ENCODE measurements around the gene SLC12A9. TPM values are rescaled to one million over a fixed set of nuclear protein-coding genes. Genes with fewer than 3 reads are reported as not detected.
A peak's percentile ranks its signal among the peaks of the same experiment; 100 is the strongest.

SLC12A9 gene
- total RNA-seq, 2 donors from 2014 or later, result 5.0 to 9.0 TPM

- Histone ChIP-seq H3K4me3 (no peak overlapping the region), H3K4me1 (peaks cover 0 to 36% of the 10 kb centered on the region in 2 donors), H3K27ac (no peak overlapping the region), H3K9me3 (no peaks in the 10 kb centered on the region), H3K27me3 (no peaks in the 10 kb centered on the region), H3K36me3 (peaks cover 47% of the 10 kb centered on the region)
- DNase-seq (ENCODE audit: low spot score), result no peak
- TF ChIP-seq, protein P1, sequence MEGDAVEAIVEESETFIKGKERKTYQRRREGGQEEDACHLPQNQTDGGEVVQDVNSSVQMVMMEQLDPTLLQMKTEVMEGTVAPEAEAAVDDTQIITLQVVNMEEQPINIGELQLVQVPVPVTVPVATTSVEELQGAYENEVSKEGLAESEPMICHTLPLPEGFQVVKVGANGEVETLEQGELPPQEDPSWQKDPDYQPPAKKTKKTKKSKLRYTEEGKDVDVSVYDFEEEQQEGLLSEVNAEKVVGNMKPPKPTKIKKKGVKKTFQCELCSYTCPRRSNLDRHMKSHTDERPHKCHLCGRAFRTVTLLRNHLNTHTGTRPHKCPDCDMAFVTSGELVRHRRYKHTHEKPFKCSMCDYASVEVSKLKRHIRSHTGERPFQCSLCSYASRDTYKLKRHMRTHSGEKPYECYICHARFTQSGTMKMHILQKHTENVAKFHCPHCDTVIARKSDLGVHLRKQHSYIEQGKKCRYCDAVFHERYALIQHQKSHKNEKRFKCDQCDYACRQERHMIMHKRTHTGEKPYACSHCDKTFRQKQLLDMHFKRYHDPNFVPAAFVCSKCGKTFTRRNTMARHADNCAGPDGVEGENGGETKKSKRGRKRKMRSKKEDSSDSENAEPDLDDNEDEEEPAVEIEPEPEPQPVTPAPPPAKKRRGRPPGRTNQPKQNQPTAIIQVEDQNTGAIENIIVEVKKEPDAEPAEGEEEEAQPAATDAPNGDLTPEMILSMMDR (IDR thresholded peaks at IDR 0.05), result no peak
Measured at GRCh38 chr7:100823534-100823933, 29.0 kb upstream of the SLC12A9 start.

- DNase-seq (ENCODE audit: low spot score), result no peak
- Histone ChIP-seq H3K4me1 (peaks cover 0 to 48% of the 10 kb centered on the region in 2 donors), H3K36me3 (peaks cover 42% of the 10 kb centered on the region), H3K9me3 (no peaks in the 10 kb centered on the region), H3K27ac (peak overlapping the region in 1 of 2 donors; percentile 5), H3K27me3 (no peaks in the 10 kb centered on the region), H3K4me3 (peak overlapping the region; percentile 71 to 81)
- TF ChIP-seq, protein P1 (IDR thresholded peaks at IDR 0.05), result no peak
Measured at GRCh38 chr7:100824499-100825214, 27.9 kb upstream of the SLC12A9 start.

- Histone ChIP-seq H3K36me3 (peaks cover 37% of the 10 kb centered on the region), H3K9me3 (no peaks in the 10 kb centered on the region), H3K4me1 (peaks cover 0 to 52% of the 10 kb centered on the region in 2 donors), H3K27me3 (no peaks in the 10 kb centered on the region), H3K27ac (peak overlapping the region; percentile 75 to 82), H3K4me3 (peak overlapping the region; percentile 71 to 81)
- TF ChIP-seq, protein P1 (IDR thresholded peaks at IDR 0.05), result no peak
- DNase-seq (ENCODE audit: low spot score), result no peak
Measured at GRCh38 chr7:100825215-100825671, 27.3 kb upstream of the SLC12A9 start.

GRCh38 chr7:100825751-100826513 is 26.6 kb upstream of the SLC12A9 start:
- Histone ChIP-seq H3K4me1 (peaks cover 0 to 52% of the 10 kb centered on the region in 2 donors), H3K4me3 (peak overlapping the region; percentile 71 to 81), H3K27ac (peak overlapping the region; percentile 75 to 82)

DNA sequence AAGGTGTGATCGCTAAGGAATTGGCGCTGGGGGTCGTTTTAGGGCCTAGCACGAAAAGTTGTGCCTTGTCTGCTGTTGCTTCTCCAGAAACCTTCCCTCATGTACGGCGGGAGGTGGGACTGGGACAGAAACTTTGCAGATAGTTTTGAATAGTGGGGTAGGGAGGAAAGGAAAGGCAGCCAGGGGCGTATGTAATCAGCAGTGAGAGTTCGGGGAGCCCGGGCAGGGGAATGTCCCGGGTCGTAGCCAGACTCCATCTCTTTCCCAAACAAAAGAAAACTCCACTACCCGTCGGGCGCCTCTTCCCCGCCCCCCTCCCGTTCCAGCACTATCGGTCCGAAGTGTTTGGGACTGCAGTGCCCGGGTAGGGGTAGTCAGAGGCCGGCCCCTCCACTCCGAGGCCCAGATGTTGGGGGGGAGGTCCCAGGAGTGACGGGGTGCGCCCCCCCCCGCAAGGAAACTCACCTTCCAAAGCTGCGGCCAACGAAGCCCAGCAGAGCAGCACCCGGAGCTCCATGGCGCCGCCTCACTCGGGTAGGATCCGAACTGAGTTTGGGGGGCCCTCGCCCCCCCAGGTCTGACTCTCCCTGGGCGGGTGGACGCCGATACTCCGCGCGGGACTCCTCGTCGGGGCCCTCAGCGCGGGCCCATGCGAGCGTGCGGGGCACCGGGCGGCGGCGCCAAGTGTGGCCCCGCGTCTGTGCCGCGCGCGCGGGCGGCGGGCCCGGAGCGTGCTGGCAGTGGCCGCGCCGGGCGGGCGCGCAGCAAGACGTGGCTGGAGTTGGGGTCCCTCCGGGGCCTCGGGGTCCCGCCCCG is 25.8 kb upstream of the SLC12A9 start:
- Histone ChIP-seq H3K9me3 (no peaks in the 10 kb centered on the region), H3K4me1 (peaks cover 0 to 52% of the 10 kb centered on the region in 2 donors), H3K27ac (peak overlapping the region; percentile 75 to 82), H3K27me3 (no peaks in the 10 kb centered on the region), H3K4me3 (peak overlapping the region; percentile 71 to 81), H3K36me3 (peaks cover 24% of the 10 kb centered on the region)
- no peak for DNase-seq (ENCODE audit: low spot score)
- TF ChIP-seq, protein P1 (IDR thresholded peaks at IDR 0.05), result no peak

More at GRCh38 chr7:100825751-100826513, 26.6 kb upstream of the SLC12A9 start:
- peaks cover 31% of the 10 kb centered on the region for H3K36me3 ChIP-seq
- H3K27me3 ChIP-seq, result no peaks in the 10 kb centered on the region
- no peak for DNase-seq (ENCODE audit: low spot score)
- H3K9me3 ChIP-seq, result no peaks in the 10 kb centered on the region
- TF ChIP-seq, protein P1 (IDR thresholded peaks at IDR 0.05), result no peak

All from right atrium auricular region (tissue), 2 donors.